Measurements from ENCODE around the gene ZNF891. TPM values are rescaled to one million over a fixed set of nuclear protein-coding genes. Genes with fewer than 3 reads are reported as not detected.

Gene ZNF891
- total RNA-seq, 1 experiment from 2014 or later: 2.1 TPM

DNA sequence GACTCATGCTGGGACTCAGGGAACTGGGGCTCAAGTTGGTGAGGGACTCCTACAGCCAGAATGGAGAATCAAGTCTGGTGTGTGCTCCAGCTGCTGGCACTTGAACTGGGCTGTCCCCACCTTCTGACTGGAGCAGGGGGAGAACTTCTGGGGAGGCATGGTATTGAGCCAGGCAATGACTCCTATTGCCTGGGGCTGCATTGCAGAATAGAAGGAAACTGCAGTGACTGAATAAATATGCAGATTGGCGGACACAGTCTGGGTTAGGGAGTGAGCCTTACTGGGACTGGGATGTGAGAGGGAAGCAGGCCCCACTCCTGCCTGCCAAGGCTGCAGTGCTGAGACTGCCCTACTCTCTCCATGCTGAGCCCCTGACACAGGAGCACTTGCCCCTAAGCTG lies 42.4 kb upstream of the ZNF891 start:
- Histone ChIP-seq H3K4me2 (ENCODE audit: insufficient read depth, insufficient read length, low read length) (no peak overlapping the region), H3K4ac (ENCODE audit: low read depth, low read length) (no peak overlapping the region), H2BK5ac (ENCODE audit: insufficient read length, low read length) (no peak overlapping the region), H4K20me1 (ENCODE audit: control insufficient read depth, insufficient read depth, insufficient read length) (no peaks in the 10 kb centered on the region), H4K91ac (ENCODE audit: insufficient read length, low read depth, low read length) (no peak overlapping the region), H3K79me2 (ENCODE audit: insufficient read depth, low read length) (no peaks in the 10 kb centered on the region), H3K79me1 (ENCODE audit: insufficient read depth, low read depth, low read length, poor library complexity, severe bottlenecking) (no peaks in the 10 kb centered on the region), H2BK15ac (ENCODE audit: low read depth, low read length) (no peak overlapping the region), H3K4me1 (ENCODE audit: insufficient read depth, low read length) (no peaks in the 10 kb centered on the region), H3K56ac (ENCODE audit: insufficient read length, low read depth, low read length) (no peak overlapping the region), H4K8ac (replicated peaks; ENCODE audit: insufficient read length, low read depth, low read length) (no peak overlapping the region), H3K23me2 (ENCODE audit: insufficient read length, low read depth, low read length, poor library complexity, severe bottlenecking) (no peaks in the 10 kb centered on the region), H3K9ac (ENCODE audit: extremely low read depth, insufficient read length, low read length) (no peak overlapping the region), H3K9me3 (ENCODE audit: control insufficient read depth, low read depth, low read length) (peaks cover 52% of the 10 kb centered on the region), H3K23ac (ENCODE audit: insufficient read length, low read depth, low read length) (no peak overlapping the region), H3K14ac (ENCODE audit: insufficient read depth, low read length) (no peak overlapping the region), H4K5ac (ENCODE audit: insufficient read length, low read depth, low read length) (no peak overlapping the region), H3T11ph (ENCODE audit: low read length) (no peak overlapping the region), H2BK120ac (ENCODE audit: low read depth, low read length, poor library complexity, severe bottlenecking) (no peak overlapping the region), H3K27ac (ENCODE audit: insufficient read length, low read depth, low read length) (no peak overlapping the region), H3K27me3 (ENCODE audit: insufficient read depth, low read length) (no peaks in the 10 kb centered on the region), H2BK20ac (ENCODE audit: low read depth, low read length, poor library complexity, severe bottlenecking) (no peak overlapping the region), H2AK5ac (ENCODE audit: insufficient read length, low read length) (no peak overlapping the region), H2AFZ (ENCODE audit: low read length) (no peak overlapping the region), H3K18ac (ENCODE audit: insufficient read length, low read depth, low read length) (no peak overlapping the region), H2BK12ac (ENCODE audit: insufficient read length, low read depth, low read length) (no peak overlapping the region)
- peaks cover 2% of the 10 kb centered on the region; the same call in 1 of the 2 replicates for H3K27me3 Mint-ChIP-seq (ENCODE audit: low read depth)
- H3K4me3 Mint-ChIP-seq: no peak overlapping the region
- H3K9me3 Mint-ChIP-seq: peaks cover 89 to 91% of the 10 kb centered on the region in 2 experiments
- no CpG with 5 or more reads among the region's 1 CpG for WGBS (ENCODE audit: extremely low coverage, insufficient read length, low lambda C conversion rate)
- TF ChIP-seq, protein P1, sequence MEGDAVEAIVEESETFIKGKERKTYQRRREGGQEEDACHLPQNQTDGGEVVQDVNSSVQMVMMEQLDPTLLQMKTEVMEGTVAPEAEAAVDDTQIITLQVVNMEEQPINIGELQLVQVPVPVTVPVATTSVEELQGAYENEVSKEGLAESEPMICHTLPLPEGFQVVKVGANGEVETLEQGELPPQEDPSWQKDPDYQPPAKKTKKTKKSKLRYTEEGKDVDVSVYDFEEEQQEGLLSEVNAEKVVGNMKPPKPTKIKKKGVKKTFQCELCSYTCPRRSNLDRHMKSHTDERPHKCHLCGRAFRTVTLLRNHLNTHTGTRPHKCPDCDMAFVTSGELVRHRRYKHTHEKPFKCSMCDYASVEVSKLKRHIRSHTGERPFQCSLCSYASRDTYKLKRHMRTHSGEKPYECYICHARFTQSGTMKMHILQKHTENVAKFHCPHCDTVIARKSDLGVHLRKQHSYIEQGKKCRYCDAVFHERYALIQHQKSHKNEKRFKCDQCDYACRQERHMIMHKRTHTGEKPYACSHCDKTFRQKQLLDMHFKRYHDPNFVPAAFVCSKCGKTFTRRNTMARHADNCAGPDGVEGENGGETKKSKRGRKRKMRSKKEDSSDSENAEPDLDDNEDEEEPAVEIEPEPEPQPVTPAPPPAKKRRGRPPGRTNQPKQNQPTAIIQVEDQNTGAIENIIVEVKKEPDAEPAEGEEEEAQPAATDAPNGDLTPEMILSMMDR (conservative IDR thresholded peaks at IDR 0.05): no peak
- H3K36me3 Mint-ChIP-seq (ENCODE audit: insufficient read depth in 1 of 3, low read depth in 3 of 3): peaks cover 10 to 31% (median 11%) of the 10 kb centered on the region in 3 experiments; a peak in 5 of 7 replicates
- H3K4me1 Mint-ChIP-seq: no peaks in the 10 kb centered on the region
- H3K27ac Mint-ChIP-seq: no peak overlapping the region
- no peak for DNase-seq

Data from H9 (cell line).